NCI-H345 treated with DMSO at 0.1 percent for 48 hours (cell line): ENCODE data around the gene LGI4.

Source experiments
- DNase-seq: peaks from one replicate; lab custom pipeline; 2025; ENCODE audit not compliant: unreplicated experiment; lab: John Stamatoyannopoulos, UW

LGI4 gene

GRCh38 chr19:35134601-35135242, at the start of gene LGI4:
LGI4 (minus strand) TSS chr19:35135059; CDS start chr19:35134680, 379 bp downstream.
- no peak for DNase-seq

GRCh38 chr19:35184267-35184666, 49.4 kb upstream of the LGI4 start:
- no peak for DNase-seq

GRCh38 chr19:35181387-35181786, 46.5 kb upstream of the LGI4 start:
- DNase-seq: no peak

GRCh38 chr19:35179830-35180229, 45.0 kb upstream of the LGI4 start:
- DNase-seq: no peak

- DNase-seq: no peak
These were observed 43.8 kb upstream of the LGI4 start for GRCh38 chr19:35178701-35179100.

- DNase-seq: no peak
These were observed 42.8 kb upstream of the LGI4 start for GRCh38 chr19:35177377-35178274.

- no peak for DNase-seq
These were observed 41.3 kb upstream of the LGI4 start for GRCh38 chr19:35176181-35176570.

- DNase-seq: no peak
These were observed 39.4 kb upstream of the LGI4 start for GRCh38 chr19:35174226-35174625.

- DNase-seq: no peak
These were observed 36.9 kb upstream of the LGI4 start for GRCh38 chr19:35171730-35172129.

GRCh38 chr19:35170359-35171061, 35.7 kb upstream of the LGI4 start:
- no peak for DNase-seq

- no peak for DNase-seq
These were observed 34.5 kb upstream of the LGI4 start for GRCh38 chr19:35169221-35169995.

GRCh38 chr19:35168196-35168595, 33.3 kb upstream of the LGI4 start:
- peak; percentile 63 for DNase-seq

- DNase-seq: no peak
These were observed 32.6 kb upstream of the LGI4 start for GRCh38 chr19:35167251-35168119.

- no peak for DNase-seq
These were observed 31.5 kb upstream of the LGI4 start for GRCh38 chr19:35166100-35167063.

- DNase-seq: no peak
These were observed 30.6 kb upstream of the LGI4 start for GRCh38 chr19:35165200-35166058.

GRCh38 chr19:35164418-35164817, 29.6 kb upstream of the LGI4 start:
- no peak for DNase-seq

- DNase-seq: no peak
These were observed 27.8 kb upstream of the LGI4 start for GRCh38 chr19:35162471-35163326.
